OCI-LY3 (cell line): ENCODE results near the gene IL36A.

ENCODE experiments used
- CTCF ChIP-seq: fragments of 200-600, 300-600 bp; sonication (generic); IDR thresholded peaks from 2 replicates; pipeline ENCODE4 v1.5.1; 2014; ENCODE audit warnings: antibody characterized with exemption, low read length, low read depth
- EZH2phosphoT487 ChIP-seq: fragments of 200-600 bp; shearing (Covaris generic); IDR thresholded peaks from 2 replicates; pipeline ENCODE4 v1.6.1; 2018; ENCODE audit warnings: antibody characterized with exemption, mixed run types, low read depth

GRCh38 chr2:113039719-113040118 lies 34.5 kb downstream of the IL36A start:
- no peak for TF ChIP-seq CTCF
- TF ChIP-seq EZH2phosphoT487, result no peak
